Astrocyte of the spinal cord (primary cell): ENCODE results near the gene TENT4A.

ENCODE experiments used
- DNase-seq: peaks from one replicate; pipeline ENCODE4 v3.0.0; 2011; ENCODE audit warnings: low read depth, low spot score
- H3K4me3 ChIP-seq: 2 replicates; pipeline ENCODE4 v1.5.1; 2011; ENCODE audit warnings: low read depth, mild to moderate bottlenecking, low read length, moderate library complexity
- CTCF ChIP-seq: IDR thresholded peaks from 2 replicates; pipeline ENCODE4 v1.5.1; 2012; ENCODE audit warnings: low read depth, mild to moderate bottlenecking, low read length, inconsistent platforms
- in situ Hi-C: cut with HindIII; loops from 2 replicates; pipeline ENCODE4 v1.10.0; 2017; ENCODE audit warnings: low sequenced_read_pairs

Gene TENT4A

GRCh38 chr5:6755519-6755918, 42.3 kb downstream of the TENT4A start:
- TF ChIP-seq CTCF = no peak
- H3K4me3 ChIP-seq = no peak overlapping the region
- in situ Hi-C loops = no loop called here
- no peak for DNase-seq

GRCh38 chr5:6755941-6756340, 42.7 kb downstream of the TENT4A start:
- no peak for TF ChIP-seq CTCF
- DNase-seq = no peak
- in situ Hi-C loops = no loop called here

GRCh38 chr5:6757414-6757969, 44.3 kb downstream of the TENT4A start:
- no peak for TF ChIP-seq CTCF
- H3K4me3 ChIP-seq = no peak overlapping the region
- no peak for DNase-seq
- in situ Hi-C loops = no loop called here

More at GRCh38 chr5:6755941-6756340, 42.7 kb downstream of the TENT4A start:
- no peak overlapping the region for H3K4me3 ChIP-seq

- TF ChIP-seq CTCF = no peak
- DNase-seq = no peak
- in situ Hi-C loops = no loop called here
- no peak overlapping the region for H3K4me3 ChIP-seq
Observed at GRCh38 chr5:6758236-6758635, 45.0 kb downstream of the TENT4A start.

- no peak overlapping the region for H3K4me3 ChIP-seq
- in situ Hi-C loops = no loop called here
- no peak for DNase-seq
- TF ChIP-seq CTCF = no peak
Observed at GRCh38 chr5:6758706-6759105, 45.5 kb downstream of the TENT4A start.

GRCh38 chr5:6759401-6759800, 46.2 kb downstream of the TENT4A start:
- TF ChIP-seq CTCF = no peak
- in situ Hi-C loops = no loop called here
- H3K4me3 ChIP-seq = no peak overlapping the region
- no peak for DNase-seq

- H3K4me3 ChIP-seq = no peak overlapping the region
- TF ChIP-seq CTCF = no peak
- in situ Hi-C loops = no loop called here
- DNase-seq = no peak
Observed at GRCh38 chr5:6759983-6760382, 46.8 kb downstream of the TENT4A start.
